NT2/D1 (cell line): Measurements from ENCODE around the gene CISD2.
"Not testable (repeated sequence)": the region's sequence is repeated elsewhere in the genome, so short reads cannot be mapped to it uniquely, and the experiment has no call there.

Experiments
- SUZ12 ChIP-seq: IDR thresholded peaks from 2 replicates; pipeline ENCODE4 v1.6.1; 2011; ENCODE audit not compliant: insufficient read length, insufficient read depth; ENCODE audit errors: extremely low read depth
- YY1 ChIP-seq: IDR thresholded peaks from 2 replicates; pipeline ENCODE4 v1.6.1; 2011; ENCODE audit not compliant: insufficient read length, insufficient read depth
- ZNF274 ChIP-seq: IDR thresholded peaks from 2 replicates; pipeline ENCODE4 v1.6.1; 2011; ENCODE audit warnings: mild to moderate bottlenecking, low read depth, low read length

- TF ChIP-seq YY1, SUZ12, ZNF274: not testable (repeated sequence)
Measured at GRCh38 chr4:102897610-102898009, 28.8 kb downstream of the CISD2 start.
